ENCODE measurements around the gene RHBDF1. TPM values are rescaled to one million over a fixed set of nuclear protein-coding genes. Genes with fewer than 3 reads are reported as not detected.

RHBDF1 gene
- total and polyA plus RNA-seq, 9 of the 15 experiments (the other 6 are each of a cell fraction or from before 2014, with no cell fraction given), result 1.0 to 8.2 (median 4.2) TPM

DNA sequence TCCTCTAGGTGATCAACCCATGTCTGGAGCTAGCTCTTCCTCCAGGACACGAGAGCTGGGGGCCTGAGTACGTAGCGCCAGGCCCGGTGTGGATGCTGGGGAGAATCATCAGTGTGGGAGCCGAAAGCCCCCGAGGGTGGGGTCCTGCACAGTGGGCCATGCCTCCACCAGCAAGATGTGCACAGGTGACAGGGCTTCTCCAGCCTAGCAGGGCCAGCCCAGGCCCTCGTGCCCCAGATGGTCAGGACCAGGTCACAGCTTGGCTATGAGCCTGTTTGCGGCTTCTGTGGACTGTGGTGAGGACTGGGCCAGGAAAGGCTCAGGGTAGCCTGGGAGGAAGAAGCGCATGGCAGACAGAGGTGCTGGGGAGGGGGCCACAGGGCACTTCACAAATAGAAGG lies 13.4 kb upstream of the RHBDF1 start:
- Histone ChIP-seq H3K36me3 (ENCODE audit: control insufficient read depth, insufficient read depth, low read length) (peaks cover 82% of the 10 kb centered on the region; the same call in 2 of the 3 replicates), H3K9ac (ENCODE audit: insufficient read depth in 1 of 2, low read depth in 2 of 2, low read length in 2 of 2) (peak overlapping the region in 1 of 2 experiments; percentile 50; a peak in 2 of 4 replicates), H3K27me3 (ENCODE audit: control insufficient read depth in 2 of 2, insufficient read depth in 2 of 2, low read length in 2 of 2) (no peaks in the 10 kb centered on the region), H3K4me3 (no peak overlapping the region), H3K9me3 (replicated peaks; ENCODE audit: control insufficient read depth, insufficient read depth, low read depth, low read length) (no peaks in the 10 kb centered on the region), H3K4me2 (ENCODE audit: insufficient read depth, low read length) (no peak overlapping the region), H3K79me2 (ENCODE audit: control insufficient read depth, insufficient read depth, low read length) (no peaks in the 10 kb centered on the region), H3K4me1 (replicated peaks in 1 of 2; ENCODE audit: control insufficient read depth in 2 of 2, insufficient read depth in 2 of 2, low read length in 2 of 2) (peaks cover 3 to 56% of the 10 kb centered on the region in 2 experiments; a peak in 4 of 5 replicates), H3K27ac (ENCODE audit: extremely low read depth, low read depth, low read length) (no peak overlapping the region), H2AFZ (ENCODE audit: low read depth, low read length) (no peak overlapping the region), H3K9me1 (ENCODE audit: control insufficient read depth, insufficient read depth, low read length) (peaks cover 3% of the 10 kb centered on the region), H4K20me1 (replicated peaks; ENCODE audit: control insufficient read depth, insufficient read depth, low read length) (peaks cover 12% of the 10 kb centered on the region; the same call in 1 of the 2 replicates)
- TF ChIP-seq, protein P1, sequence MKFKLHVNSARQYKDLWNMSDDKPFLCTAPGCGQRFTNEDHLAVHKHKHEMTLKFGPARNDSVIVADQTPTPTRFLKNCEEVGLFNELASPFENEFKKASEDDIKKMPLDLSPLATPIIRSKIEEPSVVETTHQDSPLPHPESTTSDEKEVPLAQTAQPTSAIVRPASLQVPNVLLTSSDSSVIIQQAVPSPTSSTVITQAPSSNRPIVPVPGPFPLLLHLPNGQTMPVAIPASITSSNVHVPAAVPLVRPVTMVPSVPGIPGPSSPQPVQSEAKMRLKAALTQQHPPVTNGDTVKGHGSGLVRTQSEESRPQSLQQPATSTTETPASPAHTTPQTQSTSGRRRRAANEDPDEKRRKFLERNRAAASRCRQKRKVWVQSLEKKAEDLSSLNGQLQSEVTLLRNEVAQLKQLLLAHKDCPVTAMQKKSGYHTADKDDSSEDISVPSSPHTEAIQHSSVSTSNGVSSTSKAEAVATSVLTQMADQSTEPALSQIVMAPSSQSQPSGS (CRISPR knock-in tag; IDR thresholded peaks at IDR 0.05), result no peak
- TF ChIP-seq TAF1 (IDR thresholded peaks at IDR 0.05; ENCODE audit: control insufficient read depth, extremely low read depth, insufficient read depth, low read length, severe bottlenecking) (no peak), FOXJ3 (CRISPR knock-in tag; IDR thresholded peaks at IDR 0.05) (no peak), GATAD2A (IDR thresholded peaks at IDR 0.05) (no peak), ZNF143 (CRISPR knock-in tag; IDR thresholded peaks at IDR 0.05) (no peak), ETS2 (tag; IDR thresholded peaks at IDR 0.05; ENCODE audit: borderline replicate concordance, poor library complexity, severe bottlenecking) (no peak)
- 92% methylated on average over 6 of the region's 9 CpGs for whole genome bisulfite sequencing (ENCODE audit: insufficient coverage, low coverage, missing lambda C conversion rate)
- BruUV-seq (replicated peaks), result TSS peak; percentile 69
- ChIA-PET CTCF (ENCODE audit: low intra/inter-chr PET ratio) (no interaction called here), POLR2A (interaction anchor here (0.6 to 2.8 kb wide), 5 partner anchors 9 to 1993 kb away, joined by 3 to 16 read pairs (median 3); partner anchors contain the start of gene RHBDF1)
- in situ Hi-C loops (cut with MboI), result no loop called here
- ATAC-seq (no peak), FAIRE-seq (no peak), DNase-seq (ENCODE audit: extremely low read depth in 1 of 4, low spot score in 3 of 4) (no peak)
- intact Hi-C loops (cut with micrococcal nuclease), result no loop called here
